CD4-positive, alpha-beta memory T cell (primary cell): ENCODE results near the gene WIF1. TPM values are rescaled to one million over a fixed set of nuclear protein-coding genes. Genes with fewer than 3 reads are reported as not detected.

Experiments
- CTCF ChIA-PET: fragments of 350-600 bp; sonication (Branson Sonifier 250); formaldehyde crosslinking; loops from one replicate; lab custom pipeline; 2021; ENCODE audit warnings: inconsistent platforms; ENCODE audit not compliant: partially characterized antibody; lab: Charles Lee
- POLR2A ChIA-PET: fragments of 350-600 bp; sonication (Branson Sonifier 250); formaldehyde crosslinking; loops from one replicate; lab custom pipeline; 2021; ENCODE audit not compliant: partially characterized antibody; lab: Charles Lee
- DNase-seq, 5 donors: peaks; one replicate each; pipeline versions ENCODE4 v3.0.0 to v3.0.0-alpha.2; 2020 to 2022; ENCODE audit warnings: mixed read lengths in 1 of 5
- H3K27ac ChIP-seq: one replicate; pipeline ENCODE4 v1.7.0; 2013; ENCODE audit warnings: low read depth, low read length
- H3K27me3 ChIP-seq: 2 replicates; pipeline ENCODE4 v1.7.0; 2013; ENCODE audit warnings: mild to moderate bottlenecking, low read length, moderate library complexity; ENCODE audit not compliant: insufficient read depth
- H3K36me3 ChIP-seq: 2 replicates; pipeline ENCODE4 v1.7.0; 2013; ENCODE audit warnings: mild to moderate bottlenecking, low read length, moderate library complexity; ENCODE audit not compliant: insufficient read depth
- H3K4me1 ChIP-seq: 2 replicates; pipeline ENCODE4 v1.7.0; 2013; ENCODE audit warnings: mild to moderate bottlenecking, low read length, moderate library complexity; ENCODE audit not compliant: insufficient read depth
- H3K4me3 ChIP-seq, 2 donors: one replicate each; pipeline ENCODE4 v1.7.0; 2013; ENCODE audit warnings: low read length in 2 of 2, mild to moderate bottlenecking in 1 of 2
- H3K9me3 ChIP-seq, 2 donors: one replicate each; pipeline ENCODE4 v1.7.0; 2013; ENCODE audit warnings: low read length in 2 of 2, control low read depth in 1 of 2; ENCODE audit not compliant: control insufficient read depth in 1 of 2
- H3K27ac Mint-ChIP-seq, 7 donors: one replicate each; pipeline ENCODE4 v1.8.0; 2020 to 2021; ENCODE audit warnings: mixed read lengths in 7 of 7, mild to moderate bottlenecking in 6 of 7, inconsistent platforms in 3 of 7, moderate library complexity in 3 of 7
- H3K27me3 Mint-ChIP-seq, 2 donors: one replicate each; pipeline ENCODE4 v1.8.0; 2020 to 2021; ENCODE audit warnings: mixed read lengths in 2 of 2
- H3K36me3 Mint-ChIP-seq, 2 donors: one replicate each; pipeline ENCODE4 v1.8.0; 2020 to 2021; ENCODE audit warnings: mixed read lengths in 2 of 2, inconsistent platforms in 1 of 2, mild to moderate bottlenecking in 1 of 2
- H3K4me1 Mint-ChIP-seq, 4 donors: one replicate each; pipeline ENCODE4 v1.8.0; 2020 to 2021; ENCODE audit warnings: mixed read lengths in 4 of 4, mild to moderate bottlenecking in 1 of 4
- H3K4me3 Mint-ChIP-seq, 8 donors: one replicate each; pipeline ENCODE4 v1.8.0; 2020 to 2021; ENCODE audit warnings: mixed read lengths in 8 of 8, mild to moderate bottlenecking in 7 of 8, moderate library complexity in 6 of 8, inconsistent platforms in 3 of 8
- H3K9me3 Mint-ChIP-seq, 8 donors: one replicate each; pipeline ENCODE4 v1.8.0; 2020 to 2021; ENCODE audit warnings: mixed read lengths in 8 of 8, mild to moderate bottlenecking in 5 of 8, inconsistent platforms in 3 of 8, moderate library complexity in 1 of 8
- intact Hi-C: fragments of 100-400 bp; cut with micrococcal nuclease; formaldehyde crosslinking; loops from one replicate; pipeline ENCODE4 v1.15.1; 2023
- polyA plus RNA-seq, 2 donors: library from polyadenylated mRNA; unstranded; fragments of 300-500 nt; fragmentation: Illumina TruSeq; gene quantifications; one replicate each; pipeline ENCODE4 v1.2.3, GENCODE V29; 2021
- total RNA-seq, 2 experiments: library from RNA; stranded (reverse); gene quantifications; one replicate each; pipeline ENCODE4 v1.2.3, GENCODE V29; 2021

Gene WIF1
- total and polyA plus RNA-seq, 4 experiments from 2014 or later: not detected

- no peaks in the 10 kb centered on the region for H3K4me1 Mint-ChIP-seq
- Histone ChIP-seq H3K27me3 (no peaks in the 10 kb centered on the region), H3K4me3 (no peak overlapping the region), H3K36me3 (no peaks in the 10 kb centered on the region), H3K27ac (no peak overlapping the region), H3K9me3 (no peaks in the 10 kb centered on the region), H3K4me1 (no peaks in the 10 kb centered on the region)
- no peak overlapping the region for H3K27ac Mint-ChIP-seq
- H3K9me3 Mint-ChIP-seq: peaks cover 0 to 8% (median 5%) of the 10 kb centered on the region in 8 donors
- H3K36me3 Mint-ChIP-seq: no peaks in the 10 kb centered on the region
- no peak overlapping the region for H3K4me3 Mint-ChIP-seq
- intact Hi-C loops: no loop called here
- ChIA-PET POLR2A (no interaction called here), CTCF (no interaction called here)
- peaks cover 13 to 21% of the 10 kb centered on the region in 2 donors for H3K27me3 Mint-ChIP-seq
- DNase-seq: no peak
Measured at GRCh38 chr12:65039301-65039700, 81.8 kb downstream of the WIF1 start.

GRCh38 chr12:65025136-65025535 is 96.0 kb downstream of the WIF1 start:
- intact Hi-C loops: no loop called here
- Mint-ChIP-seq H3K4me1 (no peaks in the 10 kb centered on the region), H3K9me3 (peaks cover 0 to 7% (median 3%) of the 10 kb centered on the region in 8 donors), H3K36me3 (no peaks in the 10 kb centered on the region), H3K27me3 (peaks cover 6 to 10% of the 10 kb centered on the region in 2 donors), H3K4me3 (no peak overlapping the region), H3K27ac (no peak overlapping the region)
- Histone ChIP-seq H3K4me1 (no peaks in the 10 kb centered on the region), H3K4me3 (no peak overlapping the region), H3K36me3 (no peaks in the 10 kb centered on the region), H3K27me3 (no peaks in the 10 kb centered on the region), H3K27ac (no peak overlapping the region), H3K9me3 (no peaks in the 10 kb centered on the region)
- DNase-seq: no peak
- POLR2A ChIA-PET: no interaction called here
- CTCF ChIA-PET: no interaction called here

GRCh38 chr12:65023485-65023884 is 97.6 kb downstream of the WIF1 start:
- H3K9me3 Mint-ChIP-seq: peaks cover 0 to 7% (median 1%) of the 10 kb centered on the region in 8 donors
- no peak for DNase-seq
- H3K27me3 Mint-ChIP-seq: peaks cover 6 to 8% of the 10 kb centered on the region in 2 donors
- Histone ChIP-seq H3K27me3 (no peaks in the 10 kb centered on the region), H3K4me3 (no peak overlapping the region), H3K36me3 (no peaks in the 10 kb centered on the region), H3K9me3 (no peaks in the 10 kb centered on the region), H3K27ac (no peak overlapping the region), H3K4me1 (no peaks in the 10 kb centered on the region)
- intact Hi-C loops: no loop called here
- POLR2A ChIA-PET: no interaction called here
- no peaks in the 10 kb centered on the region for H3K36me3 Mint-ChIP-seq
- no peak overlapping the region for H3K4me3 Mint-ChIP-seq
- no peaks in the 10 kb centered on the region for H3K4me1 Mint-ChIP-seq
- CTCF ChIA-PET: no interaction called here
- no peak overlapping the region for H3K27ac Mint-ChIP-seq

- intact Hi-C loops: no loop called here
- H3K27me3 ChIP-seq: no peaks in the 10 kb centered on the region
- H3K4me1 Mint-ChIP-seq: no peaks in the 10 kb centered on the region
- H3K9me3 Mint-ChIP-seq: peaks cover 0 to 7% (median 1%) of the 10 kb centered on the region in 8 donors
- H3K4me3 ChIP-seq: no peak overlapping the region
- no peaks in the 10 kb centered on the region for H3K36me3 ChIP-seq
- no peak overlapping the region for H3K27ac ChIP-seq
- CTCF ChIA-PET: no interaction called here
- DNase-seq: no peak
- H3K36me3 Mint-ChIP-seq: no peaks in the 10 kb centered on the region
- POLR2A ChIA-PET: no interaction called here
- H3K27ac Mint-ChIP-seq: no peak overlapping the region
- peaks cover 6 to 8% of the 10 kb centered on the region in 2 donors for H3K27me3 Mint-ChIP-seq
- H3K4me3 Mint-ChIP-seq: no peak overlapping the region
- H3K9me3 ChIP-seq: no peaks in the 10 kb centered on the region
- H3K4me1 ChIP-seq: no peaks in the 10 kb centered on the region
Measured at GRCh38 chr12:65022960-65023359, 98.1 kb downstream of the WIF1 start.

GRCh38 chr12:65022421-65022820 is 98.7 kb downstream of the WIF1 start:
- ChIA-PET POLR2A (no interaction called here), CTCF (no interaction called here)
- H3K4me1 Mint-ChIP-seq: no peaks in the 10 kb centered on the region
- no peak overlapping the region for H3K27ac Mint-ChIP-seq
- no peak overlapping the region for H3K27ac ChIP-seq
- H3K9me3 ChIP-seq: no peaks in the 10 kb centered on the region
- H3K4me3 Mint-ChIP-seq: no peak overlapping the region
- no peaks in the 10 kb centered on the region for H3K36me3 ChIP-seq
- no peaks in the 10 kb centered on the region for H3K36me3 Mint-ChIP-seq
- no peaks in the 10 kb centered on the region for H3K4me1 ChIP-seq
- no peak for DNase-seq
- H3K27me3 ChIP-seq: no peaks in the 10 kb centered on the region
- H3K9me3 Mint-ChIP-seq: peaks cover 0 to 7% (median 0%) of the 10 kb centered on the region in 8 donors
- intact Hi-C loops: no loop called here
- H3K27me3 Mint-ChIP-seq: peaks cover 6 to 8% of the 10 kb centered on the region in 2 donors
- no peak overlapping the region for H3K4me3 ChIP-seq

- Histone ChIP-seq H3K27ac (no peak overlapping the region), H3K36me3 (no peaks in the 10 kb centered on the region), H3K27me3 (no peaks in the 10 kb centered on the region), H3K4me1 (no peaks in the 10 kb centered on the region), H3K9me3 (no peaks in the 10 kb centered on the region), H3K4me3 (no peak overlapping the region)
- POLR2A ChIA-PET: no interaction called here
- Mint-ChIP-seq H3K27me3 (peaks cover 9 to 15% of the 10 kb centered on the region in 2 donors), H3K4me1 (no peaks in the 10 kb centered on the region), H3K4me3 (no peak overlapping the region), H3K36me3 (no peaks in the 10 kb centered on the region), H3K27ac (no peak overlapping the region), H3K9me3 (no peaks in the 10 kb centered on the region)
- CTCF ChIA-PET: no interaction called here
- intact Hi-C loops: no loop called here
- DNase-seq: no peak
Measured at GRCh38 chr12:65019696-65020234, 101.3 kb downstream of the WIF1 start.

GRCh38 chr12:65016881-65017650 is 104.0 kb downstream of the WIF1 start:
- Histone ChIP-seq H3K4me1 (no peaks in the 10 kb centered on the region), H3K9me3 (no peaks in the 10 kb centered on the region), H3K27ac (no peak overlapping the region), H3K4me3 (no peak overlapping the region), H3K36me3 (no peaks in the 10 kb centered on the region), H3K27me3 (no peaks in the 10 kb centered on the region)
- H3K36me3 Mint-ChIP-seq: no peaks in the 10 kb centered on the region
- POLR2A ChIA-PET: no interaction called here
- no peak for DNase-seq
- intact Hi-C loops: no loop called here
- CTCF ChIA-PET: no interaction called here
- H3K9me3 Mint-ChIP-seq: peaks cover 0 to 5% (median 0%) of the 10 kb centered on the region in 8 donors
- no peak overlapping the region for H3K27ac Mint-ChIP-seq
- peaks cover 9 to 19% of the 10 kb centered on the region in 2 donors for H3K27me3 Mint-ChIP-seq
- no peak overlapping the region for H3K4me3 Mint-ChIP-seq
- H3K4me1 Mint-ChIP-seq: no peaks in the 10 kb centered on the region
